Omental fat pad (tissue), 4 donors: Measurements from ENCODE around the gene LRWD1. TPM values are rescaled to one million over a fixed set of nuclear protein-coding genes. Genes with fewer than 3 reads are reported as not detected.
A peak's percentile ranks its signal among the peaks of the same experiment; 100 is the strongest.
"Not testable (repeated sequence)": the region's sequence is repeated elsewhere in the genome, so short reads cannot be mapped to it uniquely, and the experiment has no call there.

Experiments
- ATAC-seq: fragments of 150-250 bp; one replicate; pipeline ENCODE4 v1.9.1; 2016; ENCODE audit warnings: mild to moderate bottlenecking, moderate library complexity; ENCODE audit not compliant: low FRiP score
- DNase-seq: peaks from one replicate; pipeline ENCODE4 v3.0.0-alpha.2; 2019; ENCODE audit warnings: low spot score
- CTCF ChIP-seq, 3 donors: fragments of 450-650 bp; IDR thresholded peaks; one replicate each; pipeline ENCODE4 v1.5.1; 2016 to 2017; ENCODE audit warnings: antibody characterized with exemption in 3 of 3, mild to moderate bottlenecking in 3 of 3, moderate library complexity in 2 of 3
- total RNA-seq, 4 donors: library from RNA; depleted of rRNA; stranded (reverse); fragments of >200 nt; gene quantifications; one replicate each; pipeline ENCODE4 v1.1.0, GENCODE V29; 2016

The LRWD1 gene
- total RNA-seq, 4 donors from 2014 or later, result 9.8 to 19.3 (median 11.4) TPM

- DNase-seq, result no peak
- no peak for TF ChIP-seq CTCF (IDR thresholded peaks at IDR 0.05)
- ATAC-seq, result no peak
Observed at GRCh38 chr7:102473271-102473991, 8.6 kb downstream of the LRWD1 start.

DNA sequence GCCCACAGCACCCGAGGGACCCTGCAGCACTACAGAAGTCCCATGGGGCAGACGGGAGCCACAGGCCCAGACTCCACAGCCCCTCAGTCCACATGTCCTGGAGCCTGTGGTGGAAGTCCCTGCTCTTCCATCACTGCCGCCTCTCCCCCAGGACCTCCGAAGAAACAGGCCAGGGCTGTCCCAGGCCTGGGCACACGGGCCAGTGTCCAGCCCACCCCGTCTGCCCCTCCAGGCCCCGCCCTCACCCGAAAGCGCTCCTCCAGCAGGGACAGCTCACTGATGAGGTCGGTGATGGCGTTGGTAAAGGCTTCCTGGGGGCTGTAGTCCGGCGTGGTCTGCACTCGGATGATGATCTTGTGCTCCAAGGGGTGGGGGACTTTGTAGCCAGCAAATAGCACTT lies 9.3 kb downstream of the LRWD1 start:
- not testable (repeated sequence) for ATAC-seq, DNase-seq

- DNase-seq, result peak; percentile 6
- not testable (repeated sequence) for ATAC-seq
Observed at GRCh38 chr7:102474736-102475435, 10.1 kb downstream of the LRWD1 start.

GRCh38 chr7:102478314-102479208 lies 13.8 kb downstream of the LRWD1 start, which contains the start of gene POLR2J:
POLR2J (minus strand) TSS chr7:102478922; CDS start chr7:102478860, 62 bp downstream.
- peak; percentile 69 for DNase-seq
- peak; percentile 90 for ATAC-seq

DNA sequence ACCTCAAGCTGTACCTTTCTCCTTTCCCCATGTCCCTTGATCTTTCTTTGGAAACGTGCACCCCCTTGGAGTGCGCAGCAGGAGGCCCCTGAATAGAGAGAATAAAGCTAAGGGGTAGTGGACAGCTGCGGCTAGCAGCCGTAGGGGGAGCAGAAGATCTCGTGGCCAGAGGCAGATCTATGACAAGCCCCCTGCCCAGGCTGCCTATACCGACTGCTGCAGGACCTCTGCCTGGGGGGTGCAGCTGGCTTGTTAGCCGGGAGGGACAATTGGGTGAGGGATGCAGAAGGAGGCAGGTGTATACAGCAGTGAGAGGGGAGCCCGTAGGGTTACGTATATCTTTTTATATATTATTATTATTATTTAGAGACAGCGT lies 14.4 kb downstream of the LRWD1 start:
- not testable (repeated sequence) for ATAC-seq, DNase-seq

DNA sequence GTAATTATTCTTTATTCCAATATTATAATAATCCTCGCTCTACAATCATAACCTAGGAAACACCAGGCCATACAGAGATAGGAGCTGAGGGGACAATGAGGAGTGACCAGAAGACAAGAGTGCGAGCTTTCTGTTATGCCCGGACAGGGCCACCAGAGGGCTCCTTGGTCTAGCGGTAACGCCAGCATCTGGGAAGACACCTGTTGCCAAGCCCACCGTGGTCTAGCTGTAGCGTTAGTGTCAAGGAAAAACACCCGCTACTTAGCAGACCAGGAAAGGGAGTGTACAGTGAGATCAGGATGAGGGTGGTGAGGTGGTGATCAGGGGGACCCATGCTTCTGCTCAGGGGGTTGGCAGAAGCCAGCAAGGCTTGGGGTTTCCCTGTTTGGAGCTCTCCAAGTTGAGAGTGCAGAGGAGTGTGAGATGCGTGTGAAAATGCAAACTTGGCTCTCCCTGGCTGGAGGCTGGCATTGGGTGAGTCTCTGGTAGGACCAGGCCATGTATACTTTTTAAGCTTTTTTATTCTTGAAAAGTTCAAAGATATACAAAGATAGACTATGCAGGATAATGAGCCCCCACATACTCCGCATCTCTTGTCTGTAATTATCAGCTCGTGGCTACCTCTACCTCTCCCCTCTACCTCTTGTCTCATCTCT lies 15.3 kb downstream of the LRWD1 start:
- peak in 1 of 3 donors; percentile 18 for TF ChIP-seq CTCF (IDR thresholded peaks at IDR 0.05)
- not testable (repeated sequence) for ATAC-seq
- DNase-seq, result peak; percentile 22

GRCh38 chr7:102481962-102482361 lies 17.2 kb downstream of the LRWD1 start:
- not testable (repeated sequence) for DNase-seq, ATAC-seq

GRCh38 chr7:102484317-102484716 lies 19.5 kb downstream of the LRWD1 start:
- peak; percentile 19 for ATAC-seq
- DNase-seq, result not testable (repeated sequence)

DNA sequence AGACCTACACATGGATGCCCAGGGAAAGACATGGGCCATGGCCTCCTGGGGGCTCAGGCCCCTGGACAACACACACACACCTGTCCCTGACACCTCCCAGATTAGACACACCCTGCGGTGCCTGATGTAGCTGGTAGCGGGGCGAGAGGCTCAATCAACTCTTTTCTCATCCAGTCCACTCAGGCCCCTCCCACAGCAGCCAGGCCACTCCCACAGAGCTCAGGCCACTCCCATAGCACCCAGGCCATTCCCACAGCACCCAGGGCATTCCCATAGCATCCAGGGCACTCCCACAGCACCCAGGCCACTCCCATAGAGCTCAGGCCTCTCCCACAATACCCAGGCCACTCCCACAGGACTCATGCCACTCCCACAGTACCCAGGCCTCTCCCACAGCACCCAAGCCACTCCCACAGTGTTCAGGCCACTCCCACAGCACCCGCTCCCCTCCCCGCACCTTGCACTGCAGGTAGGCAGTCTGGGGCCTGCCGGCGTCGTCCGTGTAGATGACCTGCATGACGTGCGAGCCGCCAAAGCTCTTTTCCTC lies 25.8 kb downstream of the LRWD1 start:
- peak; percentile 31 for ATAC-seq
- peak; percentile 23 for DNase-seq

DNA sequence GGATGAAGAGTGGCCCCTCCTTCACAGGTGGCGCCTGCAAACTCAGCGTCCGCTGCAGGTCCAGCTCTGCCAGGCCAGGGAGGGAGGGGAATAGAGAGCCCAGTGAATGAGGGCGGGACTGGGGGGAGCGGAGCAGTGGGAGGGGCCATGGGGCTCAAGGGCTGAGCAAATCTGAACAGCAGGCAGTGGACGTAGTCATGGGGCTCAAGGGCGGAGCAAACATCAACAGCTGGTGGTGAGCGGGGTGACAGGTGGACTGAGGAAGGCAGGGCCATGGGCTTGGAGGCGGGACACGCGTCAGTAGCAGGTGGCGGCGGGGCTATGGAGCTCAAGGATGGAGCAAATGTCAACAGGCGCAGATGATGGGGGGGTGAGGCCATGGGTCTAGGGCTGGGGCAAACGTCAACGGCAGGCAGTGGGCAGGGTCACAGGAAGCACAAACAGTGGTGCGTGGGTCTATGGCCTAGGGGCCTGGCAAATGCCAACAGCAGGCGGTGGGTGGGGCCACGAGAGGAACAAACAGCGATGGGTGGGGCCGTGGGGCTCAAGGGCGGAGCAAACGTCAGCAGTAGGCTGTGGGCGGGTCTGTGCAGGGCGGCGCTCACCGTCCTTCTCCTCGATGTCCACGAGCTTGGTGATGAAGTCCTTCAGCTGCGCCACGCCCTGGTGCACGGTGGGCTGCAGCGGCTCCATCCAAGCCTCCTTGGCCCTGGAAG lies 28.6 kb downstream of the LRWD1 start:
- not testable (repeated sequence) for DNase-seq
- peak; percentile 89 for ATAC-seq

DNA sequence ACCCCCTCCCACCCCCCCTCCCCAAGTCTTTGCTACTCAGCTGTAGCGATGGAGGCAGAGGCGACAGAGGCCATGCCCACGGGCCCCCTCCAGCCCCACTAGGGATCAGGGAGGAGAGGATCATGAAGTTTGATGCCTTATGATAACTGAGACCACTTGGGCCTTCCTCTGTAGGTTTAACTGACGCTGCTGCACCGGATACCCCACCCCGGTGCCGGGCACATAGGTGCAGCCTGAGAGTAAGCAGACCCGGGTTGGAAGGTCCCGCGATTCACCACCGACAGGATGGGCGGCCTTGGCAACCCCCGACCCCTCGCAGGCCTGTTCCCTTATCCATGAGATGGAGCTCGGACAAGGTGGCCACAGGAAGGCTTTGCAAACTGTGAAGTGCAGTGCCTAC lies 29.2 kb downstream of the LRWD1 start:
- DNase-seq, result peak; percentile 22

DNA sequence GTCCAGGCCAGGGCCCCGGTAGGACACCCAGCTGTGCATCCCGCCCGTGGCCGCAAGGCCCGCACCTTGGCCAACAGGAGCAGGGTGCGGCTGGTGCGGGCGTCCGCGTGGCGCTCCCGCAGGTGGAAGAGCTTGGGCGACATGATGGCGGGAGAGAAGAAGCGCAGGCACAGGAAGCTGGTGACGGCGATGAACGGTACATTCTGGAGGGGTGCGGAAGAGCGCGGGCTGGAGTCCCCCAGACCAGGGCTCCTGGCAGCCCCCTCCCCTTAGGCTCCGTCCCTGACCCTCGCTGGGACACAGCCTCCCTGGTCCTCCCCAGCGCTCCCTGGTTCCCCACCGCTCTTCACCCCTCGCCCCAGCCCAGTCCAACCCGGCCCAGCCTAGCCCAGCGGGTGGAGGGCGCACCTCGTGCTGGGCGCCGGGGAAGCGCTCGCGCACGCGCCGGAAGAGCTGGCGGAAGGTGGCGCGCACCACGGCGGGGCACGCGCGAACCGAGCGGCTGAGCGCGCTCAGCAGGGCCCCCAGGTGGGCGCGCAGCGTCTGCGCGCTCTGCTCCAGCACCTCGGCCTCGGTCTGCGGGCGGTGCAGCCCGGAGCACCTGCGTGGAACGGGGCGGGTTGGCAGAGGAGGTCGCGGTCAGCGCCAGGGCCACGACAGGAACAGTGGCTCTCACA lies 29.8 kb downstream of the LRWD1 start:
- DNase-seq, ATAC-seq: not testable (repeated sequence)

More for the DNA sequence above, 29.2 kb downstream of the LRWD1 start:
- ATAC-seq, result not testable (repeated sequence)

- not testable (repeated sequence) for DNase-seq, ATAC-seq
Observed at GRCh38 chr7:102496861-102497260, 32.1 kb downstream of the LRWD1 start.

- DNase-seq, ATAC-seq: not testable (repeated sequence)
Observed at GRCh38 chr7:102497308-102497707, 32.5 kb downstream of the LRWD1 start.

GRCh38 chr7:102498321-102498720 lies 33.5 kb downstream of the LRWD1 start:
- ATAC-seq, DNase-seq: not testable (repeated sequence)
